PC-3 (cell line): ENCODE measurements around the gene TBC1D13. TPM values are rescaled to one million over a fixed set of nuclear protein-coding genes. Genes with fewer than 3 reads are reported as not detected.

Source experiments
- ATAC-seq: fragments of 200-7000 bp; cut with Tn5 transposase; 2 replicates; pipeline ENCODE4 v1.9.1; 2020; ENCODE audit warnings: mild to moderate bottlenecking, moderate library complexity
- BruUV-seq: library from RNA; stranded (reverse); fragments of 400-500 nt; replicated peaks from 2 replicates; lab custom pipeline; 2021; lab: Mats Ljungman, UMichigan
- CTCF ChIA-PET: fragments of 300-600 bp; sonication (Branson Sonifier 250); formaldehyde crosslinking; loops from one replicate; lab custom pipeline; 2022; ENCODE audit warnings: antibody characterized with exemption; lab: Charles Lee
- POLR2A ChIA-PET: fragments of 300-600 bp; sonication (Branson Sonifier 250); formaldehyde crosslinking; loops from one replicate; lab custom pipeline; 2022; ENCODE audit warnings: antibody characterized with exemption; ENCODE audit not compliant: unreplicated experiment; lab: Charles Lee
- DNase-seq: peaks from one replicate; pipeline ENCODE4 v3.0.0-alpha.2; 2015
- H2AFZ ChIP-seq: fragments of 300-600 bp; sonication (generic); 2 replicates; pipeline ENCODE4 v1.6.0; 2016; ENCODE audit warnings: antibody characterized with exemption, low read length
- H3F3A ChIP-seq: fragments of 300-600 bp; sonication (generic); one replicate; pipeline ENCODE4 v1.6.0; 2017; ENCODE audit warnings: antibody characterized with exemption, low read length, control low read depth, mild to moderate bottlenecking; ENCODE audit not compliant: unreplicated experiment
- H3K27ac ChIP-seq: fragments of 300-600 bp; sonication (generic); 2 replicates; pipeline ENCODE4 v1.5.1; 2016; ENCODE audit warnings: mild to moderate bottlenecking, low read length
- H3K27me3 ChIP-seq: fragments of 300-600 bp; sonication (generic); 2 replicates; pipeline ENCODE4 v1.6.1; 2016; ENCODE audit warnings: low read length, mixed read lengths
- H3K36me3 ChIP-seq: fragments of 300-600 bp; sonication (generic); 2 replicates; pipeline ENCODE4 v1.6.1; 2016; ENCODE audit warnings: low read depth, mixed run types, low read length, mixed read lengths
- H3K4me1 ChIP-seq: fragments of 300-600 bp; sonication (generic); 2 replicates; pipeline ENCODE4 v1.5.1; 2016; ENCODE audit warnings: low read length; ENCODE audit not compliant: insufficient read depth
- H3K4me2 ChIP-seq: fragments of 300-600 bp; sonication (generic); 2 replicates; pipeline ENCODE4 v1.6.0; 2016; ENCODE audit warnings: low read length
- H3K4me3 ChIP-seq: fragments of 300-600 bp; sonication (generic); 2 replicates; pipeline ENCODE4 v1.5.1; 2016; ENCODE audit warnings: mild to moderate bottlenecking, low read length, mixed read lengths
- H3K79me2 ChIP-seq: fragments of 300-600 bp; sonication (generic); 2 replicates; pipeline ENCODE4 v1.6.1; 2017; ENCODE audit warnings: low read length, mixed read lengths
- H3K9ac ChIP-seq: fragments of 300-600 bp; sonication (generic); 2 replicates; pipeline ENCODE4 v1.6.0; 2016; ENCODE audit warnings: mild to moderate bottlenecking, low read length
- H3K9me2 ChIP-seq: fragments of 300-600 bp; sonication (generic); replicated peaks from 2 replicates; pipeline ENCODE4 v1.6.1; 2016; ENCODE audit warnings: mixed run types, low read length, mixed read lengths
- H3K9me3 ChIP-seq: fragments of 300-600 bp; sonication (generic); 2 replicates; pipeline ENCODE4 v1.6.1; 2016; ENCODE audit warnings: low read length, mixed read lengths
- H4K20me1 ChIP-seq: fragments of 300-600 bp; sonication (generic); 2 replicates; pipeline ENCODE4 v1.6.1; 2016; ENCODE audit warnings: low read length, mixed read lengths
- EZH2 ChIP-seq: fragments of 300-600 bp; sonication (generic); IDR thresholded peaks from one replicate; pipeline ENCODE4 v1.6.1; 2017; ENCODE audit warnings: antibody characterized with exemption, mild to moderate bottlenecking, low read length; ENCODE audit not compliant: unreplicated experiment
- EZH2phosphoT487 ChIP-seq: fragments of 300-600 bp; sonication (generic); IDR thresholded peaks from 2 replicates; pipeline ENCODE4 v1.6.1; 2018; ENCODE audit warnings: mild to moderate bottlenecking, antibody characterized with exemption, low read length, borderline replicate concordance
- intact Hi-C: fragments of 100-400 bp; cut with micrococcal nuclease; formaldehyde crosslinking; loops from 2 replicates; pipeline ENCODE4 v1.9.0; 2023
- total RNA-seq: library from RNA; depleted of rRNA; stranded (reverse); fragments of >200 nt; gene quantifications from 2 replicates; pipeline ENCODE4 v1.2.3, GENCODE V29; 2014
- TF ChIP-seq, protein P1 (sequence below): fragments of 300-600 bp; sonication (generic); conservative IDR thresholded peaks from 2 replicates; pipeline ENCODE4 v1.5.1; 2017; ENCODE audit warnings: antibody characterized with exemption, low read depth, mild to moderate bottlenecking, low read length

The TBC1D13 gene
- total RNA-seq, 1 experiment from 2014 or later = 15.0 TPM

DNA sequence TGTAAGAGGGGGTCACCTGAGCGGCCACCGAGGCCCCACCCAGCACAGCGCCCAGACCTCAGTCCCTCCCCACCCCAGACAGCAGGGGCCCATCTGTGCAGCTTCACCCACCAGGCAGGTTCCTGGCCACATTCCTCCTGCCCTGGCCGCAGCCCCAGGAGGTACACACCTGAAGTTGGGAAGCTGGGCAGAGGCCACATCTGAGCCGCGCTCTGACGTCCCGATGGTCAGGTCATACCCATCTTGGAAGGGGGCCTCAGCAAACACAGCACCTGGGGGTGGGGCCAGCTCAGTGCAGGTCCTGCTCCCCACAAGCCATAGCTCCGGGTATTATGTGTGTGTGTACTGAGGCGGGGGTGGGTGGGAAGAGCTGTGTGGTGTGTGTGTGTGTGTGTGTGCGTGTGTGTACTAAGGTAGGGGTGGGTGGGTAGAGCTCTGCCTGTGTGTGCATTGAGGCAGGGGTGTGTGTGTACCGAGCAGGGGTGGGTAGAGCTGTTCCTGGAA, 36.9 kb downstream of the TBC1D13 start:
- H3F3A ChIP-seq = no peaks in the 10 kb centered on the region
- ATAC-seq = no peak
- no peaks in the 10 kb centered on the region for H3K9me3 ChIP-seq
- H3K9me2 ChIP-seq = no peaks in the 10 kb centered on the region
- H4K20me1 ChIP-seq = no peaks in the 10 kb centered on the region
- TF ChIP-seq, protein P1, sequence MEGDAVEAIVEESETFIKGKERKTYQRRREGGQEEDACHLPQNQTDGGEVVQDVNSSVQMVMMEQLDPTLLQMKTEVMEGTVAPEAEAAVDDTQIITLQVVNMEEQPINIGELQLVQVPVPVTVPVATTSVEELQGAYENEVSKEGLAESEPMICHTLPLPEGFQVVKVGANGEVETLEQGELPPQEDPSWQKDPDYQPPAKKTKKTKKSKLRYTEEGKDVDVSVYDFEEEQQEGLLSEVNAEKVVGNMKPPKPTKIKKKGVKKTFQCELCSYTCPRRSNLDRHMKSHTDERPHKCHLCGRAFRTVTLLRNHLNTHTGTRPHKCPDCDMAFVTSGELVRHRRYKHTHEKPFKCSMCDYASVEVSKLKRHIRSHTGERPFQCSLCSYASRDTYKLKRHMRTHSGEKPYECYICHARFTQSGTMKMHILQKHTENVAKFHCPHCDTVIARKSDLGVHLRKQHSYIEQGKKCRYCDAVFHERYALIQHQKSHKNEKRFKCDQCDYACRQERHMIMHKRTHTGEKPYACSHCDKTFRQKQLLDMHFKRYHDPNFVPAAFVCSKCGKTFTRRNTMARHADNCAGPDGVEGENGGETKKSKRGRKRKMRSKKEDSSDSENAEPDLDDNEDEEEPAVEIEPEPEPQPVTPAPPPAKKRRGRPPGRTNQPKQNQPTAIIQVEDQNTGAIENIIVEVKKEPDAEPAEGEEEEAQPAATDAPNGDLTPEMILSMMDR = no peak
- no peak for TF ChIP-seq EZH2phosphoT487
- TF ChIP-seq EZH2 = no peak
- no TSS peak for BruUV-seq
- no peak for DNase-seq
- peaks cover 10% of the 10 kb centered on the region for H3K4me1 ChIP-seq
- no peak overlapping the region for H3K4me2 ChIP-seq
- peaks cover 22% of the 10 kb centered on the region for H3K79me2 ChIP-seq
- ChIA-PET POLR2A (interaction anchor here (0.6 kb wide), 1 partner anchor 658 kb away, joined by 43 read pairs; no protein-coding TSS in a partner anchor), CTCF (interaction anchor here (0.5 kb wide), 1 partner anchor 28 kb away, joined by 3 read pairs; no protein-coding TSS in a partner anchor)
- intact Hi-C loops = no loop called here
- no peak overlapping the region for H3K9ac ChIP-seq
- no peaks in the 10 kb centered on the region for H3K27me3 ChIP-seq
- H3K36me3 ChIP-seq = peaks cover 9% of the 10 kb centered on the region; the same call in 1 of the 2 replicates
- no peak overlapping the region for H2AFZ ChIP-seq
- no peak overlapping the region for H3K4me3 ChIP-seq
- H3K27ac ChIP-seq = no peak overlapping the region

DNA sequence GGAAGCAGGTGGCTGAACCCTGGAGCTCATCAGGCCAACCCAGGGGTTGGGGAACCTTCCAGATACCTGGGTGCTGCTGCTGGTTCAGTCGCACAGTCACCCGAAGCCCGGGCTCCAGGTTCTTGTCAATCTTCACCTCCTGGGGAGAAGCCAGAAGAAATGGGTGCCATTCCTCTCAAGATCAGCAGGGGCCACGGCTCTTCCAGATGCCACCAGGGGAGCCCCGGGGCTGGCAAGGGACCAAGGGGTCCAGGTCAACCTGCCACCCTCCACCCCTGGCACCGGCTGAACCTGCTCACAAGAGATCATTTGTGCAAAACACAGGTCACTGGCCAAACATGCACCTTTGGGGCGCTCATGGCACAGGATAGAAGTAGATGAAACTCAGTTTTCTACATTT, 37.9 kb downstream of the TBC1D13 start:
- ATAC-seq (no peak), DNase-seq (no peak)
- Histone ChIP-seq H3K4me2 (no peak overlapping the region), H3K27ac (no peak overlapping the region), H3K36me3 (peaks cover 9% of the 10 kb centered on the region; the same call in 1 of the 2 replicates), H3K27me3 (no peaks in the 10 kb centered on the region), H3K9me3 (no peaks in the 10 kb centered on the region), H2AFZ (no peak overlapping the region), H3K79me2 (peaks cover 20% of the 10 kb centered on the region), H4K20me1 (no peaks in the 10 kb centered on the region), H3K4me1 (peaks cover 6% of the 10 kb centered on the region), H3K9ac (no peak overlapping the region), H3K9me2 (no peaks in the 10 kb centered on the region), H3F3A (no peaks in the 10 kb centered on the region), H3K4me3 (no peak overlapping the region)
- POLR2A ChIA-PET = no interaction called here
- TF ChIP-seq EZH2 (no peak), EZH2phosphoT487 (no peak)
- TF ChIP-seq, protein P1 = no peak
- BruUV-seq = no TSS peak
- CTCF ChIA-PET = no interaction called here
- intact Hi-C loops = no loop called here

DNA sequence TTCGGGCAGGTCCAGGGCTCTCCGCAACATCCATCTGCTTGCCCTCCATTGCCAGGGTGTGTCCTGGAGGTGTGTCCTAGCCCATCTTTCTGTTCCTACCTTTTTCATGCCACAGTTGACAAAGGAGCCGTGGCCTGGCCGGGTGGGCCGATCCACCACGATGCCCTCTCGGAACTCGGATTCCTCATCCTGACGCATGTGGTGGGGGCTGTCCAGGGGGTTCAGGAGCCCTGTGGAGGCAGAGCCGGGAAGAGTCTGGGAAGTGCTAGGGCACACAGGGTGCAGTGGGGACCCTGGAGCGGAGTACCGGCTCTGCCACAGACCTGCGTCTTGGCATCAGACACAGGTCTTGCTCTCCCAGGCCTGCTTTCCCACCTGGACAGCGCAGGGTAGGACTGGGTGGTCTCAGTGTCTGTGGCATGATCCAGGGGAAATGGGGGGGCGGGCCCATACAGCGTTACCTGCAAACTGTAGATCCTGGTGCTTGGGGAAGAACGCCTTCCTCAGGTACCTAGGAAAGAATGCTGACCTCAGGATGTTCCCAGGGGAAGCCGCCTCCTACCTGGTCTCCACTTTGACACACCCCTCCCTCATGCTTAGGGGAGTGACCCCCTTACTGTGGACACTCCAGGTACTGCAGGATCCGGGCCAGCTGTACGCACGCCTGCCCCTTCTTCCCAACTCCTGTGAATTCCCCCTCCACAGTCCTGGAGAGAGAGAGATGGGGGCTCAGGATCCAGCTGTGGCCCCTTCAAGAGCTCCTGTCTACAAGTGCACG, 39.1 kb downstream of the TBC1D13 start:
- DNase-seq (no peak), ATAC-seq (no peak)
- H3K27me3 ChIP-seq = no peaks in the 10 kb centered on the region
- no peaks in the 10 kb centered on the region for H4K20me1 ChIP-seq
- no peak overlapping the region for H2AFZ ChIP-seq
- ChIA-PET CTCF (no interaction called here), POLR2A (no interaction called here)
- no peak overlapping the region for H3K4me3 ChIP-seq
- BruUV-seq = no TSS peak
- H3K27ac ChIP-seq = no peak overlapping the region
- H3K36me3 ChIP-seq = peaks cover 9% of the 10 kb centered on the region; the same call in 1 of the 2 replicates
- H3F3A ChIP-seq = no peaks in the 10 kb centered on the region
- no peak overlapping the region for H3K9ac ChIP-seq
- H3K4me1 ChIP-seq = peaks cover 9% of the 10 kb centered on the region
- H3K9me2 ChIP-seq = no peaks in the 10 kb centered on the region
- H3K4me2 ChIP-seq = no peak overlapping the region
- no peak for TF ChIP-seq EZH2phosphoT487
- intact Hi-C loops = no loop called here
- no peaks in the 10 kb centered on the region for H3K9me3 ChIP-seq
- peaks cover 17% of the 10 kb centered on the region for H3K79me2 ChIP-seq
